Measurements from ENCODE around the gene TMEM184B.

TMEM184B gene

GRCh38 chr22:38257181-38257580 is 15.6 kb downstream of the TMEM184B start:
- Histone ChIP-seq H3K27me3 (replicated peaks; ENCODE audit: control insufficient read depth, insufficient read depth, low read length) (no peaks in the 10 kb centered on the region), H3K4me3 (replicated peaks; ENCODE audit: low read depth, low read length) (no peak overlapping the region), H3K36me3 (ENCODE audit: control insufficient read depth, insufficient read depth, low read length) (no peaks in the 10 kb centered on the region)
- TF ChIP-seq CTCF (IDR thresholded peaks at IDR 0.05; ENCODE audit: insufficient read depth, low read length, poor library complexity, severe bottlenecking), result no peak
- DNase-seq (ENCODE audit: extremely low read depth, insufficient read length), result no peak

GRCh38 chr22:38255697-38256096 is 17.1 kb downstream of the TMEM184B start:
- Histone ChIP-seq H3K36me3 (ENCODE audit: control insufficient read depth, insufficient read depth, low read length) (no peaks in the 10 kb centered on the region), H3K27me3 (replicated peaks; ENCODE audit: control insufficient read depth, insufficient read depth, low read length) (no peaks in the 10 kb centered on the region), H3K4me3 (replicated peaks; ENCODE audit: low read depth, low read length) (no peak overlapping the region)
- TF ChIP-seq CTCF (IDR thresholded peaks at IDR 0.05; ENCODE audit: insufficient read depth, low read length, poor library complexity, severe bottlenecking), result no peak
- no peak for DNase-seq (ENCODE audit: extremely low read depth, insufficient read length)

DNA sequence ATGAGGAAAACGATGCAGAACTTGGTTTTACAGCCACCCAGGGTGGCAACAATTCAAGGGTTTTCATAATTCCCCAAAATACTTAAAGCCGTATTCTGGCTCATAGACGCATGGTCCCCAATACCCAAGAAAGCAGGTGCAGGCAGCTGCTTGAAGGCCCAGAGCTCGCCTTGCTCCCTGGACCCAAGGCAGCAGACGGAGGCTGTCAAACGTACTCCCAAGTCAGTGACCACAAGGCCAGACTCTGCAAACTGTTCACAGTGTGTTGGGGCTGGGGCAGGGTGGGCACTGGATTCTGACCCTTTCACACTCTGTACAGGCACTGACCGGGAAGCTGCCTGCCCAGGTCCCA is 21.5 kb downstream of the TMEM184B start:
- Histone ChIP-seq H3K4me3 (replicated peaks; ENCODE audit: low read depth, low read length) (no peak overlapping the region), H3K27me3 (replicated peaks; ENCODE audit: control insufficient read depth, insufficient read depth, low read length) (no peaks in the 10 kb centered on the region), H3K36me3 (ENCODE audit: control insufficient read depth, insufficient read depth, low read length) (no peaks in the 10 kb centered on the region)
- no peak for TF ChIP-seq CTCF (IDR thresholded peaks at IDR 0.05; ENCODE audit: insufficient read depth, low read length, poor library complexity, severe bottlenecking)
- DNase-seq (ENCODE audit: extremely low read depth, insufficient read length), result no peak

DNA sequence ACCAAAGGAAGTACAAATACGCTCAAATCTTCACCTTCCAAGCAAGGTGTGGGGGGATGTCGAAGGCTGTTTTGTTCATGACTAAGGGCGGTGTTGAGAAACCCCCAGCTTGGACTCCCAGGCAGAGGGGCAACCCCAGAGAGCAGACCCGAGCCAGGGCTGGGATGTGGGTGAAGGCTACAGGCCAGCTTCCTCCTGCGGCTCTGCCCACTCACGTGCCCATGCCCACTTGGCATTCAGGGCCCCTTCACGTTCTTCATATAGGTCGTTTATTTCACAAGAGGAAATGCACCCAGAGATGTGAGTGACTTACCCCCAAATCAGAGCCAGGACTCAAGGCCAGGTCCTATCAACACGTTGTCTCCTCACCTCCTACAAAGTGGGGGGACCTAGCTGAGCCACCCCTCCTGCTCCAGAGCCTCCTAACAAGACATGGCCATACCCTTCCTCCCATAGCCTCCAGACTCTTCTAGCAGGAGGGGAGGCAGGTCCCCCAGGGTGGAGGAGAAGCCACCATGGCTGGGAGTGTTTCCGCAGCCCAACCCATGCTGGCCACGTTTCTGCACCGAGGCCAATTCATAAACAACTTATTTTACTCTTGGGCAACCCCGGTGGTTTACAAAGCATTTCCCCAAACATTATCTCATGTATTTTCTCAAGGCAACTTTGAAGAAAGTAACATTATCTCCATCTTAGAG is 22.0 kb downstream of the TMEM184B start:
- Histone ChIP-seq H3K36me3 (ENCODE audit: control insufficient read depth, insufficient read depth, low read length) (peaks cover 3% of the 10 kb centered on the region; the same call in 1 of the 2 replicates), H3K27me3 (replicated peaks; ENCODE audit: control insufficient read depth, insufficient read depth, low read length) (no peaks in the 10 kb centered on the region), H3K4me3 (replicated peaks; ENCODE audit: low read depth, low read length) (no peak overlapping the region)
- TF ChIP-seq CTCF (IDR thresholded peaks at IDR 0.05; ENCODE audit: insufficient read depth, low read length, poor library complexity, severe bottlenecking), result no peak
- DNase-seq (ENCODE audit: extremely low read depth, insufficient read length), result no peak

GRCh38 chr22:38249803-38250642 is 22.8 kb downstream of the TMEM184B start:
- DNase-seq (ENCODE audit: extremely low read depth, insufficient read length), result no peak
- TF ChIP-seq CTCF (IDR thresholded peaks at IDR 0.05; ENCODE audit: insufficient read depth, low read length, poor library complexity, severe bottlenecking), result no peak
- H3K36me3 ChIP-seq (ENCODE audit: control insufficient read depth, insufficient read depth, low read length), result peaks cover 3% of the 10 kb centered on the region
- no peak overlapping the region for H3K4me3 ChIP-seq (replicated peaks; ENCODE audit: low read depth, low read length)
- no peaks in the 10 kb centered on the region for H3K27me3 ChIP-seq (replicated peaks; ENCODE audit: control insufficient read depth, insufficient read depth, low read length)

Data from GM06990 (cell line).